ENCODE results near the gene SEH1L.
"Not testable (repeated sequence)": the region's sequence is repeated elsewhere in the genome, so short reads cannot be mapped to it uniquely, and the experiment has no call there.

Gene SEH1L

GRCh38 chr18:12997330-12997729, 49.5 kb downstream of the SEH1L start:
- DNase-seq: not testable (repeated sequence)

GRCh38 chr18:12998332-12999060, 50.7 kb downstream of the SEH1L start:
- no peak for DNase-seq

- DNase-seq: no peak
Measured at GRCh38 chr18:13003466-13003896, 55.7 kb downstream of the SEH1L start.

GRCh38 chr18:13004396-13004795, 56.6 kb downstream of the SEH1L start:
- no peak for DNase-seq

GRCh38 chr18:13005289-13005688, 57.5 kb downstream of the SEH1L start:
- DNase-seq: no peak

- no peak for DNase-seq
Measured at GRCh38 chr18:13006531-13007247, 58.9 kb downstream of the SEH1L start.

GRCh38 chr18:13007248-13007560, 59.4 kb downstream of the SEH1L start:
- DNase-seq: no peak

- no peak for DNase-seq
Measured at GRCh38 chr18:13011719-13012118, 63.9 kb downstream of the SEH1L start.

GRCh38 chr18:13014232-13014631, 66.4 kb downstream of the SEH1L start:
- no peak for DNase-seq

GRCh38 chr18:13014818-13015217, 67.0 kb downstream of the SEH1L start:
- DNase-seq: no peak

- no peak for DNase-seq
Measured at GRCh38 chr18:13017247-13017875, 69.5 kb downstream of the SEH1L start.

GRCh38 chr18:13018374-13018773, 70.6 kb downstream of the SEH1L start:
- no peak for DNase-seq

GRCh38 chr18:13019301-13019700, 71.5 kb downstream of the SEH1L start:
- no peak for DNase-seq

GRCh38 chr18:13022644-13023043, 74.8 kb downstream of the SEH1L start:
- no peak for DNase-seq

GRCh38 chr18:13025233-13025632, 77.4 kb downstream of the SEH1L start:
- DNase-seq: no peak

- no peak for DNase-seq
Measured at GRCh38 chr18:13026583-13027270, 78.9 kb downstream of the SEH1L start.

- no peak for DNase-seq
Measured at GRCh38 chr18:13028869-13029268, 81.1 kb downstream of the SEH1L start.

GRCh38 chr18:13032173-13032572, 84.4 kb downstream of the SEH1L start:
- no peak for DNase-seq

GRCh38 chr18:13035249-13035914, 87.6 kb downstream of the SEH1L start:
- no peak for DNase-seq

GRCh38 chr18:13036622-13037320, 89.0 kb downstream of the SEH1L start:
- DNase-seq: no peak

Data from SHP77 treated with DMSO at 0.1 percent for 48 hours (cell line).